ENCODE measurements around the gene SAMMSON. TPM values are rescaled to one million over a fixed set of nuclear protein-coding genes. Genes with fewer than 3 reads are reported as not detected.

SAMMSON gene
- total RNA-seq, 1 experiment from 2014 or later = not detected

- H3K4me1 ChIP-seq (replicated peaks; ENCODE audit: insufficient read depth) = no peaks in the 10 kb centered on the region
- no peak for DNase-seq
- no peaks in the 10 kb centered on the region for H3K36me3 ChIP-seq (ENCODE audit: low read depth)
- CTCF ChIA-PET = no interaction called here
- H3K4me2 ChIP-seq = no peak overlapping the region
- H3F3A ChIP-seq (ENCODE audit: insufficient read depth, low read depth) = no peaks in the 10 kb centered on the region
- H3K4me3 ChIP-seq = no peak overlapping the region
- H4K20me1 ChIP-seq (ENCODE audit: insufficient read depth) = no peaks in the 10 kb centered on the region
- H3K27ac ChIP-seq = no peak overlapping the region
- no peaks in the 10 kb centered on the region for H3K9me3 ChIP-seq (ENCODE audit: insufficient read depth, low read depth)
- no peak overlapping the region for H2AFZ ChIP-seq
- TF ChIP-seq EZH2 (IDR thresholded peaks at IDR 0.05; ENCODE audit: low read depth) (no peak), CTCF (conservative IDR thresholded peaks at IDR 0.05) (no peak)
- H3K79me2 ChIP-seq (ENCODE audit: low read depth) = no peaks in the 10 kb centered on the region
- H3K9me2 ChIP-seq (ENCODE audit: insufficient read depth) = no peaks in the 10 kb centered on the region
- H3K27me3 ChIP-seq (ENCODE audit: insufficient read depth, low read depth) = no peaks in the 10 kb centered on the region
- no TSS peak for BruUV-seq (replicated peaks)
- intact Hi-C loops (cut with micrococcal nuclease; ENCODE audit: unreplicated experiment) = no loop called here
- POLR2A ChIA-PET (ENCODE audit: unreplicated experiment) = no interaction called here
Observed at GRCh38 chr3:70097084-70097483, 97.6 kb downstream of the SAMMSON start.

GRCh38 chr3:70108072-70108471 lies 108.5 kb downstream of the SAMMSON start:
- Histone ChIP-seq H3K79me2 (ENCODE audit: low read depth) (no peaks in the 10 kb centered on the region), H3K9me2 (ENCODE audit: insufficient read depth) (no peaks in the 10 kb centered on the region), H3F3A (ENCODE audit: insufficient read depth, low read depth) (no peaks in the 10 kb centered on the region), H3K9me3 (ENCODE audit: insufficient read depth, low read depth) (no peaks in the 10 kb centered on the region), H3K27me3 (ENCODE audit: insufficient read depth, low read depth) (no peaks in the 10 kb centered on the region), H3K4me1 (replicated peaks; ENCODE audit: insufficient read depth) (no peaks in the 10 kb centered on the region), H3K4me2 (no peak overlapping the region), H2AFZ (no peak overlapping the region), H3K36me3 (ENCODE audit: low read depth) (no peaks in the 10 kb centered on the region), H4K20me1 (ENCODE audit: insufficient read depth) (no peaks in the 10 kb centered on the region), H3K27ac (no peak overlapping the region), H3K4me3 (no peak overlapping the region)
- DNase-seq = no peak
- peak; percentile 55 for TF ChIP-seq CTCF (conservative IDR thresholded peaks at IDR 0.05)
- TF ChIP-seq EZH2 (IDR thresholded peaks at IDR 0.05; ENCODE audit: low read depth) = no peak
- intact Hi-C loops (cut with micrococcal nuclease; ENCODE audit: unreplicated experiment) = no loop called here
- POLR2A ChIA-PET (ENCODE audit: unreplicated experiment) = no interaction called here
- CTCF ChIA-PET = no interaction called here
- BruUV-seq (replicated peaks) = no TSS peak

- no peak overlapping the region for H3K4me2 ChIP-seq
- TF ChIP-seq EZH2 (IDR thresholded peaks at IDR 0.05; ENCODE audit: low read depth) (no peak), CTCF (conservative IDR thresholded peaks at IDR 0.05) (no peak)
- no peaks in the 10 kb centered on the region for H3F3A ChIP-seq (ENCODE audit: insufficient read depth, low read depth)
- no peaks in the 10 kb centered on the region for H3K79me2 ChIP-seq (ENCODE audit: low read depth)
- intact Hi-C loops (cut with micrococcal nuclease; ENCODE audit: unreplicated experiment) = no loop called here
- no peaks in the 10 kb centered on the region for H4K20me1 ChIP-seq (ENCODE audit: insufficient read depth)
- no peaks in the 10 kb centered on the region for H3K36me3 ChIP-seq (ENCODE audit: low read depth)
- H3K27me3 ChIP-seq (ENCODE audit: insufficient read depth, low read depth) = no peaks in the 10 kb centered on the region
- H3K4me1 ChIP-seq (replicated peaks; ENCODE audit: insufficient read depth) = no peaks in the 10 kb centered on the region
- POLR2A ChIA-PET (ENCODE audit: unreplicated experiment) = no interaction called here
- H3K27ac ChIP-seq = no peak overlapping the region
- no peak overlapping the region for H3K4me3 ChIP-seq
- DNase-seq = no peak
- no peaks in the 10 kb centered on the region for H3K9me2 ChIP-seq (ENCODE audit: insufficient read depth)
- no peaks in the 10 kb centered on the region for H3K9me3 ChIP-seq (ENCODE audit: insufficient read depth, low read depth)
- CTCF ChIA-PET = no interaction called here
- no peak overlapping the region for H2AFZ ChIP-seq
- BruUV-seq (replicated peaks) = no TSS peak
Observed at GRCh38 chr3:70108546-70108945, 109.0 kb downstream of the SAMMSON start.

All from PC-9 (cell line).